GM12892 (cell line): ENCODE data around the gene CEACAM16.

Source experiments
- POLR2A ChIP-seq: IDR thresholded peaks from 2 replicates; pipeline ENCODE4 v1.6.1; 2011; ENCODE audit warnings: low read depth, low read length, control low read depth
- POLR2AphosphoS5 ChIP-seq: IDR thresholded peaks from 2 replicates; pipeline ENCODE4 v1.6.1; 2011; ENCODE audit warnings: low read depth, low read length, control low read depth

GRCh38 chr19:44682807-44683206 is 16.1 kb upstream of the CEACAM16 start:
- TF ChIP-seq POLR2AphosphoS5 (no peak), POLR2A (no peak)
